Psoas muscle (tissue), 8 donors: Measurements from ENCODE around the gene CNOT6. TPM values are rescaled to one million over a fixed set of nuclear protein-coding genes. Genes with fewer than 3 reads are reported as not detected.

Source experiments
- ATAC-seq, 4 donors: fragments of 200-7000 bp; cut with Tn5 transposase; one replicate each; pipeline ENCODE4 v1.9.1; 2020; ENCODE audit warnings: moderate library complexity in 3 of 4, mild to moderate bottlenecking in 2 of 4
- DNase-seq, 2 donors: peaks; one replicate each; pipeline ENCODE4 v3.0.0-alpha.2; 2020
- H3K27ac ChIP-seq: fragments of 200-600 bp; one replicate; pipeline ENCODE4 v1.8.0; 2022
- H3K27me3 ChIP-seq, 3 donors: fragments of 200-600 bp in 1 of 3; one replicate each; pipeline versions ENCODE4 v1.6.1 to v1.8.0; 2013 to 2022; ENCODE audit warnings: low read length in 2 of 3, mild to moderate bottlenecking in 2 of 3, moderate library complexity in 1 of 3; ENCODE audit not compliant: insufficient read depth in 3 of 3
- H3K36me3 ChIP-seq, 2 donors: fragments of 200-600 bp in 1 of 2; one replicate each; pipeline versions ENCODE4 v1.6.1 to v1.8.0; 2013 to 2022; ENCODE audit warnings: low read depth in 1 of 2, mild to moderate bottlenecking in 1 of 2, moderate library complexity in 1 of 2; ENCODE audit not compliant: insufficient read depth in 1 of 2
- H3K4me1 ChIP-seq: fragments of 200-600 bp; one replicate; pipeline ENCODE4 v1.8.0; 2022
- H3K4me3 ChIP-seq: fragments of 200-600 bp; one replicate; pipeline ENCODE4 v1.8.0; 2022; ENCODE audit warnings: mild to moderate bottlenecking
- H3K9me3 ChIP-seq: fragments of 200-600 bp; one replicate; pipeline ENCODE4 v1.8.0; 2022
- WGBS, 3 donors: extraction: QIAGEN DNeasy Blood & Tissue Kit; methylation state at CpG; one replicate each; pipeline versions ENCODE4 v1.1.6 to v1.1.7; 2013; 5-methylcytosine and 5-hydroxymethylcytosine counted together
- intact Hi-C, 2 donors: fragments of 100-400 bp; cut with DNase I; formaldehyde crosslinking; loops; one replicate each; pipeline versions ENCODE4 v1.11.0 to v1.14.2; 2022
- polyA plus RNA-seq, 3 donors: library from polyadenylated mRNA; stranded (reverse); fragments of 200-250 nt; gene quantifications; one replicate each; pipeline ENCODE4 v1.2.3, GENCODE V29; 2013
- total RNA-seq, 4 donors: library from RNA; stranded (reverse); fragmentation: NEBNext Ultra II Directional in 2 of 4; extraction: Animal tissue kit (Norgen Biotek cat#: 25700) in 2 of 4; gene quantifications; one replicate each; pipeline versions ENCODE4 v1.2.1 to v1.2.4, GENCODE V29; 2021 to 2023
- TF ChIP-seq, protein P1 (sequence below): fragments of 200-600 bp; IDR thresholded peaks from one replicate; pipeline ENCODE4 v1.8.0; 2022; ENCODE audit warnings: antibody characterized with exemption
- donor health status: healthy with polysubstance abuse.
- donor health status: DM: no; HTN: no; CAD: no; lungs with moderate emphysema.
- donor health status: Bipolar disorder and iron deficiency.
- donor health status: healthy.
- donor health status: DM: yes; HTN: yes; CAD: no.
- donor health status: DM: no; HTN: no; CAD: no.
- donor health status: DM: no; HTN: no; CAD: no.
- donor health status: DM: yes; HTN: yes; CAD: no.

Gene CNOT6
- total and polyA plus RNA-seq, 7 donors: 3.6 to 13.7 (median 8.7) TPM

DNA sequence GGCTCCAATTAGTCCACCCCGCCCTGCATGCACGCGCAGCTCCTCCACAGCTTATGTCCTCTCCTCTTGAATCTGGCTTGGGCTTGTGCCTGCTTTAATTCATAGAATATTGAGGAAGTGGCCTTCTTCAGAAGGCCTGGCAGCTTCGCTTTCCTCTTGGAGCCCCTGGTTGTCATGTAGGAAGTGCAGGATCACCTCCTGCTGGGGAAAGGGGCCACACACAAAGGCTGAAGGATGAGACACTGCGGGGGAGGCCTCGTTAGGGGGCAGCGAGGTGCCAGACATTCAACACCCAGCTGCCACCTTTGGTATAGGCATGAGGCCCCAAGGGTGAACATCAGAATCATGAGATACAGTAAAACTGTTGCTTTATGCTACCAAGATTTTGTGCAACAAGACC is 2.7 kb upstream of the CNOT6 start:
- H3K9me3 ChIP-seq: no peaks in the 10 kb centered on the region
- no peaks in the 10 kb centered on the region for H3K27me3 ChIP-seq
- no peaks in the 10 kb centered on the region for H3K36me3 ChIP-seq
- DNase-seq: no peak
- H3K4me3 ChIP-seq: no peak overlapping the region
- WGBS, 3 donors: 62 to 68% (median 68%) methylated on average over 7 of the region's 7 CpGs
- TF ChIP-seq, protein P1, sequence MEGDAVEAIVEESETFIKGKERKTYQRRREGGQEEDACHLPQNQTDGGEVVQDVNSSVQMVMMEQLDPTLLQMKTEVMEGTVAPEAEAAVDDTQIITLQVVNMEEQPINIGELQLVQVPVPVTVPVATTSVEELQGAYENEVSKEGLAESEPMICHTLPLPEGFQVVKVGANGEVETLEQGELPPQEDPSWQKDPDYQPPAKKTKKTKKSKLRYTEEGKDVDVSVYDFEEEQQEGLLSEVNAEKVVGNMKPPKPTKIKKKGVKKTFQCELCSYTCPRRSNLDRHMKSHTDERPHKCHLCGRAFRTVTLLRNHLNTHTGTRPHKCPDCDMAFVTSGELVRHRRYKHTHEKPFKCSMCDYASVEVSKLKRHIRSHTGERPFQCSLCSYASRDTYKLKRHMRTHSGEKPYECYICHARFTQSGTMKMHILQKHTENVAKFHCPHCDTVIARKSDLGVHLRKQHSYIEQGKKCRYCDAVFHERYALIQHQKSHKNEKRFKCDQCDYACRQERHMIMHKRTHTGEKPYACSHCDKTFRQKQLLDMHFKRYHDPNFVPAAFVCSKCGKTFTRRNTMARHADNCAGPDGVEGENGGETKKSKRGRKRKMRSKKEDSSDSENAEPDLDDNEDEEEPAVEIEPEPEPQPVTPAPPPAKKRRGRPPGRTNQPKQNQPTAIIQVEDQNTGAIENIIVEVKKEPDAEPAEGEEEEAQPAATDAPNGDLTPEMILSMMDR: no peak
- H3K27ac ChIP-seq: no peak overlapping the region
- ATAC-seq: no peak
- intact Hi-C loops: no loop called here
- H3K4me1 ChIP-seq: peaks cover 10% of the 10 kb centered on the region

DNA sequence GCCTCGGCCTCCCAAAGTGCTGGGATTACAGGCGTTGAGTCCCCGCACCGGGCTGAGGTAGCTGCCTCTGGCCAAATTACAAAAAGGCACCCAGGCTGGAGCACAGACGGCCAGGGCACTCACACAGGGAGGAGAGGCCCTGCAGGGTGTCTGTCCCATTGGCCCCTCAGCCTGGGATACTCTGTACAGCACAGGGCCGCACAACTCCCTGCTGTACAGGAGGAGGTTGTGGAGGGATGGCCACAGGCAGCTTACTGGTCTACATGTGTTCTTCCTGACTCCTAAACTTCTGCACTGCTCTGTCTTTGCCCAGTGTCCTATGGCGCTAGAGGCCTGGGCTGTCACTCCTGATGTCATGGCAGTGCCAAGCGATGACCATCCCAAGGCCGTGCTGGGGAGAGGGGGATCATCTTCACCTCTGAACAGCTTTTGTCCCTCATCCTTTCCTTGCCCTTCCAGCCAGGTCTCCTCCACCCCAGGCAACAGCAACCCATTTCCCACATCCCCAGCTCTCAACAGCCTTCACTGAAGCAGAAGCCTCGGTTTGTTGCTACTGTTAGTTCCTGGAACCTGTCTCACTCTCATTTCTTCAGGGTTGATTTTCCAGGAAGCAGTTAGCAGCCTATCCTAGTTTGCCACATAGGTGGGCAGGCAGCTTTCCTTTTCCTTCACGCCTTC is 1.8 kb upstream of the CNOT6 start:
- H3K27me3 ChIP-seq: no peaks in the 10 kb centered on the region
- intact Hi-C loops: no loop called here
- H3K9me3 ChIP-seq: no peaks in the 10 kb centered on the region
- H3K4me3 ChIP-seq: no peak overlapping the region
- no peak for ATAC-seq
- 89 to 92% (median 92%) methylated on average over 11 of the region's 11 CpGs for WGBS, 3 donors
- no peaks in the 10 kb centered on the region for H3K36me3 ChIP-seq
- TF ChIP-seq, protein P1: no peak
- DNase-seq: no peak
- no peak overlapping the region for H3K27ac ChIP-seq
- peaks cover 10% of the 10 kb centered on the region for H3K4me1 ChIP-seq

DNA sequence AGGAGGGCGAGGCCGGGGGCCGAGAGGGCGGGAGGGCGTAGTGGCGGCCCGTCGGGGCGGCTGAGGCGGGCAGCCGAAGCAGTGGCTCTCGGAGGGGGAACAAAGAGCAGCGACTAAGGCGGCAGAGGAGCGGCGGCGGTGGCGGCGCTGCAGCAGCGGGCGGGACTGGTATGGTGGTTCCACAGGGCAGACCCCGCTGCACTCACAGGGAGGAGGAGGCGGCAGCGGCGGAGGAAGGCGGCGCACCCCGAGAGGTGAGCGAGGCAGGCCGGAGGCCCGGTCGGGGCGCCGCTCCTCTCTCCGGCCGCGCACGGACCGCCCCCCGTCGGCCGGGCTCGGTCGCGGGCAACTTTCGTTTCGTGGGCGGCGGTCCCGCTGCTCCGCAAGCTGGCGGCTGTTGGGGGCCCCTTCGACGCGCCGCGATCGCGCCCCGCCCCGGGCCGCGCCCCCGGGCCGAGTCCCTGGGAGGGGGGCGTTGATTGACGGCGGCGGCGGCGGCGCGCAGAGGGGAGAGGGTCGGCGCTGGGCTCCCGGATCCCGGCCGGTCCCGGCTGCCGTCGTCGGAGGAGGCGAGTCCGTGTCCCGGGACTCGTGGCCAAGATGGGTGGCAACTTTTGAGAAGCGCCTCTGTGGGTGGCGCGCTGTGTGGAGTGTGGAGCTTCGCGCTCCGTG is 467 bp downstream of the CNOT6 start:
- intact Hi-C loops: no loop called here
- ATAC-seq (peak; percentile 17 to 26 (median 18)), DNase-seq (peak; percentile 45 to 60)
- Histone ChIP-seq H3K27ac (peak overlapping the region; percentile 89), H3K9me3 (no peaks in the 10 kb centered on the region), H3K4me1 (peaks cover 19% of the 10 kb centered on the region), H3K27me3 (no peaks in the 10 kb centered on the region), H3K36me3 (peaks cover 0 to 6% of the 10 kb centered on the region in 2 donors), H3K4me3 (peak overlapping the region; percentile 99)
- TF ChIP-seq, protein P1: no peak
- WGBS, 3 donors: 0 to 1% (median 0%) methylated on average over 62 to 92 of the region's 92 CpGs

DNA sequence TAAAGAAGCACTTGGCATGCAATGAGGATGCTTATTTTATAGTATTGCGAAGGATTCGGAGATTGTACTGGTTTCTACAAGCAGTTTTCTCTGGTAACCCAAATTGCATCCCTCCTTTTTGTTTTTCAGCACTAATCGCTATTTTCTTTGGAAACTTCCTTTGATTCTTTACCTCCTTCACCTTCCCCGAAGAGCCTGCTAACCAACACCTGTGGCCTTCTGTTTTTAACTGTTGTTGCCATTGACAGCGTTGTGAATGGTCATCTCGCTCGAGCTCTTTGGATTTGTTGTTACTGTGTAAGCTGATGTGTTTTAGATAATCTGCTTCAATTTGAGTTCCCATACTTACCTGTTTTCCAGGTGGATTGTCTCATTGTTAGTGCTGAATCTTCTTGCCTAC is 1.1 kb downstream of the CNOT6 start:
- no peak for DNase-seq
- ATAC-seq: no peak
- Histone ChIP-seq H3K36me3 (peaks cover 0 to 6% of the 10 kb centered on the region in 2 donors), H3K4me3 (peak overlapping the region; percentile 99), H3K9me3 (no peaks in the 10 kb centered on the region), H3K4me1 (peaks cover 19% of the 10 kb centered on the region), H3K27me3 (no peaks in the 10 kb centered on the region), H3K27ac (peak overlapping the region; percentile 89)
- WGBS, 3 donors: 10 to 16% (median 10%) methylated on average over 7 of the region's 7 CpGs
- intact Hi-C loops: no loop called here
- TF ChIP-seq, protein P1: no peak
